Measurements from ENCODE around the gene EPB41L4A.
A peak's percentile ranks its signal among the peaks of the same experiment; 100 is the strongest.

The EPB41L4A gene

GRCh38 chr5:112179290-112179689, 239.8 kb downstream of the EPB41L4A start:
- no peak overlapping the region for H3K9ac ChIP-seq (ENCODE audit: low read length)
- no peak overlapping the region for H3K4me3 ChIP-seq (ENCODE audit: low read length)
- no peaks in the 10 kb centered on the region for H3K9me3 ChIP-seq (ENCODE audit: control insufficient read depth, low read length)
- no peaks in the 10 kb centered on the region for H3K27me3 ChIP-seq (replicated peaks; ENCODE audit: control insufficient read depth, insufficient read depth, low read length)
- no peaks in the 10 kb centered on the region for H3K4me1 ChIP-seq (ENCODE audit: control insufficient read depth, insufficient read depth, low read length)
- no peak for DNase-seq (ENCODE audit: low read depth)
- no peaks in the 10 kb centered on the region for H3K36me3 ChIP-seq (ENCODE audit: control insufficient read depth, insufficient read depth, low read length, severe bottlenecking)

- DNase-seq (ENCODE audit: low read depth) = peak; percentile 80
- no peaks in the 10 kb centered on the region for H3K9me3 ChIP-seq (ENCODE audit: control insufficient read depth, low read length)
- no peaks in the 10 kb centered on the region for H3K36me3 ChIP-seq (ENCODE audit: control insufficient read depth, insufficient read depth, low read length, severe bottlenecking)
- no peak overlapping the region for H3K9ac ChIP-seq (ENCODE audit: low read length)
- H3K4me3 ChIP-seq (ENCODE audit: low read length) = no peak overlapping the region
- H3K4me1 ChIP-seq (ENCODE audit: control insufficient read depth, insufficient read depth, low read length) = no peaks in the 10 kb centered on the region
- H3K27me3 ChIP-seq (replicated peaks; ENCODE audit: control insufficient read depth, insufficient read depth, low read length) = no peaks in the 10 kb centered on the region
These were observed 244.0 kb downstream of the EPB41L4A start for GRCh38 chr5:112174959-112175594.

GRCh38 chr5:112165897-112166737, 253.0 kb downstream of the EPB41L4A start:
- H3K27me3 ChIP-seq (replicated peaks; ENCODE audit: control insufficient read depth, insufficient read depth, low read length) = no peaks in the 10 kb centered on the region
- peaks cover 63% of the 10 kb centered on the region for H3K36me3 ChIP-seq (ENCODE audit: control insufficient read depth, insufficient read depth, low read length, severe bottlenecking)
- no peak overlapping the region for H3K9ac ChIP-seq (ENCODE audit: low read length)
- peaks cover 18% of the 10 kb centered on the region for H3K4me1 ChIP-seq (ENCODE audit: control insufficient read depth, insufficient read depth, low read length)
- no peak for DNase-seq (ENCODE audit: low read depth)
- H3K9me3 ChIP-seq (ENCODE audit: control insufficient read depth, low read length) = no peaks in the 10 kb centered on the region
- H3K4me3 ChIP-seq (ENCODE audit: low read length) = no peak overlapping the region

- no peak overlapping the region for H3K4me3 ChIP-seq (ENCODE audit: low read length)
- H3K4me1 ChIP-seq (ENCODE audit: control insufficient read depth, insufficient read depth, low read length) = peaks cover 18% of the 10 kb centered on the region
- no peaks in the 10 kb centered on the region for H3K9me3 ChIP-seq (ENCODE audit: control insufficient read depth, low read length)
- H3K9ac ChIP-seq (ENCODE audit: low read length) = no peak overlapping the region
- no peaks in the 10 kb centered on the region for H3K27me3 ChIP-seq (replicated peaks; ENCODE audit: control insufficient read depth, insufficient read depth, low read length)
- no peak for DNase-seq (ENCODE audit: low read depth)
- H3K36me3 ChIP-seq (ENCODE audit: control insufficient read depth, insufficient read depth, low read length, severe bottlenecking) = peaks cover 63% of the 10 kb centered on the region
These were observed 253.7 kb downstream of the EPB41L4A start for GRCh38 chr5:112165399-112165798.

GRCh38 chr5:112163435-112163834, 255.6 kb downstream of the EPB41L4A start:
- Histone ChIP-seq H3K36me3 (ENCODE audit: control insufficient read depth, insufficient read depth, low read length, severe bottlenecking) (peaks cover 55% of the 10 kb centered on the region), H3K4me3 (ENCODE audit: low read length) (no peak overlapping the region)
- no peak for DNase-seq (ENCODE audit: low read depth)

GRCh38 chr5:112161392-112161748, 257.7 kb downstream of the EPB41L4A start:
- DNase-seq (ENCODE audit: low read depth) = no peak
- Histone ChIP-seq H3K4me1 (ENCODE audit: control insufficient read depth, insufficient read depth, low read length) (peaks cover 18% of the 10 kb centered on the region), H3K27me3 (replicated peaks; ENCODE audit: control insufficient read depth, insufficient read depth, low read length) (no peaks in the 10 kb centered on the region), H3K9ac (ENCODE audit: low read length) (peak overlapping the region; percentile 98), H3K36me3 (ENCODE audit: control insufficient read depth, insufficient read depth, low read length, severe bottlenecking) (peaks cover 42% of the 10 kb centered on the region), H3K9me3 (ENCODE audit: control insufficient read depth, low read length) (no peaks in the 10 kb centered on the region), H3K4me3 (ENCODE audit: low read length) (peak overlapping the region; percentile 92)

More at GRCh38 chr5:112163435-112163834, 255.6 kb downstream of the EPB41L4A start:
- Histone ChIP-seq H3K4me1 (ENCODE audit: control insufficient read depth, insufficient read depth, low read length) (peaks cover 18% of the 10 kb centered on the region), H3K27me3 (replicated peaks; ENCODE audit: control insufficient read depth, insufficient read depth, low read length) (no peaks in the 10 kb centered on the region), H3K9me3 (ENCODE audit: control insufficient read depth, low read length) (no peaks in the 10 kb centered on the region), H3K9ac (ENCODE audit: low read length) (peak overlapping the region; percentile 98)

- no peaks in the 10 kb centered on the region for H3K27me3 ChIP-seq (replicated peaks; ENCODE audit: control insufficient read depth, insufficient read depth, low read length)
- DNase-seq (ENCODE audit: low read depth) = peak; percentile 95
- H3K4me3 ChIP-seq (ENCODE audit: low read length) = peak overlapping the region; percentile 92
- peaks cover 37% of the 10 kb centered on the region for H3K36me3 ChIP-seq (ENCODE audit: control insufficient read depth, insufficient read depth, low read length, severe bottlenecking)
- no peaks in the 10 kb centered on the region for H3K9me3 ChIP-seq (ENCODE audit: control insufficient read depth, low read length)
- peak overlapping the region; percentile 98 for H3K9ac ChIP-seq (ENCODE audit: low read length)
- peaks cover 18% of the 10 kb centered on the region for H3K4me1 ChIP-seq (ENCODE audit: control insufficient read depth, insufficient read depth, low read length)
These were observed 258.3 kb downstream of the EPB41L4A start for GRCh38 chr5:112160652-112161391.

GRCh38 chr5:112159435-112159834, 259.6 kb downstream of the EPB41L4A start:
- DNase-seq (ENCODE audit: low read depth) = no peak
- no peaks in the 10 kb centered on the region for H3K9me3 ChIP-seq (ENCODE audit: control insufficient read depth, low read length)
- no peaks in the 10 kb centered on the region for H3K27me3 ChIP-seq (replicated peaks; ENCODE audit: control insufficient read depth, insufficient read depth, low read length)
- no peak overlapping the region for H3K4me3 ChIP-seq (ENCODE audit: low read length)
- H3K36me3 ChIP-seq (ENCODE audit: control insufficient read depth, insufficient read depth, low read length, severe bottlenecking) = peaks cover 24% of the 10 kb centered on the region
- H3K4me1 ChIP-seq (ENCODE audit: control insufficient read depth, insufficient read depth, low read length) = peaks cover 18% of the 10 kb centered on the region
- no peak overlapping the region for H3K9ac ChIP-seq (ENCODE audit: low read length)

GRCh38 chr5:112156211-112156610, 262.9 kb downstream of the EPB41L4A start:
- DNase-seq (ENCODE audit: low read depth) = no peak
- Histone ChIP-seq H3K27me3 (replicated peaks; ENCODE audit: control insufficient read depth, insufficient read depth, low read length) (no peaks in the 10 kb centered on the region), H3K9me3 (ENCODE audit: control insufficient read depth, low read length) (no peaks in the 10 kb centered on the region), H3K36me3 (ENCODE audit: control insufficient read depth, insufficient read depth, low read length, severe bottlenecking) (no peaks in the 10 kb centered on the region), H3K4me1 (ENCODE audit: control insufficient read depth, insufficient read depth, low read length) (no peaks in the 10 kb centered on the region), H3K9ac (ENCODE audit: low read length) (no peak overlapping the region), H3K4me3 (ENCODE audit: low read length) (no peak overlapping the region)

GRCh38 chr5:112154940-112155686, 264.0 kb downstream of the EPB41L4A start:
- H3K9me3 ChIP-seq (ENCODE audit: control insufficient read depth, low read length) = peaks cover 5% of the 10 kb centered on the region
- H3K36me3 ChIP-seq (ENCODE audit: control insufficient read depth, insufficient read depth, low read length, severe bottlenecking) = no peaks in the 10 kb centered on the region
- no peaks in the 10 kb centered on the region for H3K4me1 ChIP-seq (ENCODE audit: control insufficient read depth, insufficient read depth, low read length)
- no peaks in the 10 kb centered on the region for H3K27me3 ChIP-seq (replicated peaks; ENCODE audit: control insufficient read depth, insufficient read depth, low read length)
- no peak for DNase-seq (ENCODE audit: low read depth)
- no peak overlapping the region for H3K9ac ChIP-seq (ENCODE audit: low read length)
- no peak overlapping the region for H3K4me3 ChIP-seq (ENCODE audit: low read length)

All from adipocyte (in vitro differentiated cells).